ENCODE results near the gene DTX4.
A peak's percentile ranks its signal among the peaks of the same experiment; 100 is the strongest.

DTX4 gene

DNA sequence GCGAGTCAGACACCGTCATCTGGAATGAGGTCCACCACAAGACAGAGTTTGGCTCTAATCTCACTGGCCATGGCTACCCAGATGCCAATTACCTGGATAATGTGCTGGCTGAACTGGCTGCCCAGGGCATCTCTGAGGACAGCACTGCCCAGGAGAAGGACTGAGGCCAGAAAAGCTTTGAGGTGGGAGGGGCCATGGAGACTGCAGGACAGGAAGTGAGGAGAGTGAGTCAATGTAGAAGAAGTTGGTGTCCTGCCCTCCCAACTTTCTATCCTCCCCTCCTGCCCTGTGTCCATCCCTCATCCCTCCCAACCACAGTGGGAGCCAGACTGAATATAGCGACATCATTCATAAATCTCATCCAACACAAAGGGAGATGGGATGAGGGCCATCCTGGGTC is 32.8 kb downstream of the DTX4 start:
- H3K4me1 ChIP-seq (ENCODE audit: insufficient read depth, low read length), result no peaks in the 10 kb centered on the region
- ATAC-seq (ENCODE audit: insufficient read depth, low read depth) (no peak), DNase-seq (no peak)
- TF ChIP-seq, protein P1, sequence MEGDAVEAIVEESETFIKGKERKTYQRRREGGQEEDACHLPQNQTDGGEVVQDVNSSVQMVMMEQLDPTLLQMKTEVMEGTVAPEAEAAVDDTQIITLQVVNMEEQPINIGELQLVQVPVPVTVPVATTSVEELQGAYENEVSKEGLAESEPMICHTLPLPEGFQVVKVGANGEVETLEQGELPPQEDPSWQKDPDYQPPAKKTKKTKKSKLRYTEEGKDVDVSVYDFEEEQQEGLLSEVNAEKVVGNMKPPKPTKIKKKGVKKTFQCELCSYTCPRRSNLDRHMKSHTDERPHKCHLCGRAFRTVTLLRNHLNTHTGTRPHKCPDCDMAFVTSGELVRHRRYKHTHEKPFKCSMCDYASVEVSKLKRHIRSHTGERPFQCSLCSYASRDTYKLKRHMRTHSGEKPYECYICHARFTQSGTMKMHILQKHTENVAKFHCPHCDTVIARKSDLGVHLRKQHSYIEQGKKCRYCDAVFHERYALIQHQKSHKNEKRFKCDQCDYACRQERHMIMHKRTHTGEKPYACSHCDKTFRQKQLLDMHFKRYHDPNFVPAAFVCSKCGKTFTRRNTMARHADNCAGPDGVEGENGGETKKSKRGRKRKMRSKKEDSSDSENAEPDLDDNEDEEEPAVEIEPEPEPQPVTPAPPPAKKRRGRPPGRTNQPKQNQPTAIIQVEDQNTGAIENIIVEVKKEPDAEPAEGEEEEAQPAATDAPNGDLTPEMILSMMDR (IDR thresholded peaks at IDR 0.05; ENCODE audit: borderline replicate concordance, extremely low read depth, low read length, poor library complexity, severe bottlenecking), result no peak
- TF ChIP-seq EZH2 (IDR thresholded peaks at IDR 0.05; ENCODE audit: borderline replicate concordance, low read depth, low read length, severe bottlenecking), result no peak
- no peak overlapping the region for H3K4me3 ChIP-seq (ENCODE audit: low read depth in 1 of 2, low read length in 2 of 2)
- no peak overlapping the region for H3K27ac ChIP-seq (ENCODE audit: low read length)
- H3K4me2 ChIP-seq (ENCODE audit: insufficient read depth, low read length), result no peak overlapping the region
- H3K36me3 ChIP-seq (ENCODE audit: insufficient read depth, low read length), result no peaks in the 10 kb centered on the region
- H3K27me3 ChIP-seq (ENCODE audit: insufficient read depth, low read length, poor library complexity), result no peaks in the 10 kb centered on the region
- no peak overlapping the region for H2AFZ ChIP-seq (ENCODE audit: low read depth, low read length)
- H3K79me2 ChIP-seq (ENCODE audit: insufficient read depth, low read length), result no peaks in the 10 kb centered on the region
- no peaks in the 10 kb centered on the region for H4K20me1 ChIP-seq (ENCODE audit: insufficient read depth, low read length)
- H3K9ac ChIP-seq (ENCODE audit: low read depth, low read length), result no peak overlapping the region
- no peaks in the 10 kb centered on the region for H3K9me3 ChIP-seq (ENCODE audit: insufficient read depth, low read length, severe bottlenecking)

GRCh38 chr11:59205648-59206047 is 33.7 kb downstream of the DTX4 start:
- no peak overlapping the region for H3K27ac ChIP-seq (ENCODE audit: low read length)
- no peaks in the 10 kb centered on the region for H3K36me3 ChIP-seq (ENCODE audit: insufficient read depth, low read length)
- no peak for DNase-seq
- no peaks in the 10 kb centered on the region for H3K79me2 ChIP-seq (ENCODE audit: insufficient read depth, low read length)
- H3K4me1 ChIP-seq (ENCODE audit: insufficient read depth, low read length), result no peaks in the 10 kb centered on the region
- TF ChIP-seq, protein P1 (IDR thresholded peaks at IDR 0.05; ENCODE audit: borderline replicate concordance, extremely low read depth, low read length, poor library complexity, severe bottlenecking), result no peak
- TF ChIP-seq EZH2 (IDR thresholded peaks at IDR 0.05; ENCODE audit: borderline replicate concordance, low read depth, low read length, severe bottlenecking), result no peak
- H3K9me3 ChIP-seq (ENCODE audit: insufficient read depth, low read length, severe bottlenecking), result no peaks in the 10 kb centered on the region
- no peak overlapping the region for H3K4me2 ChIP-seq (ENCODE audit: insufficient read depth, low read length)
- no peak for ATAC-seq (ENCODE audit: insufficient read depth, low read depth)
- no peaks in the 10 kb centered on the region for H4K20me1 ChIP-seq (ENCODE audit: insufficient read depth, low read length)
- H3K27me3 ChIP-seq (ENCODE audit: insufficient read depth, low read length, poor library complexity), result no peaks in the 10 kb centered on the region
- no peak overlapping the region for H3K9ac ChIP-seq (ENCODE audit: low read depth, low read length)
- no peak overlapping the region for H2AFZ ChIP-seq (ENCODE audit: low read depth, low read length)
- H3K4me3 ChIP-seq (ENCODE audit: low read depth in 1 of 2, low read length in 2 of 2), result no peak overlapping the region

DNA sequence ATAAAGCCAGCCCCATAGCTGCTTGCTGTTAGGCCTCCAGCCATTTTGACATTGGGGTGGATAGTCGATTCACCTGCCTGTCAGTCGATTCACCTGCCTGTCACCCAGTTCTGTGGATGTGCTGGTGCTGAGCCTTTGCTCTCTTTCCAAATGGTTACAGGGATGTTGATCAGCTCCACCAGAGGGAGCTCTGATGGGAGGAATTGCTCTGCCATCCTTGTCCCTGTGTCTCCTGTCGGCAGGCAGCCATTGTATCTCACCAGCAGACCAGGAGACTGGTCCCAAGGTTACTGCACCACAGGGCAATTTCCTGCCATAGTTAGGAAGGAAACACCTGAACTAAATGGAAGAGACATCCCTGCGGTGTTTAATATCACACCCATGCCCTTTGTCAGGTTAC is 34.7 kb downstream of the DTX4 start:
- DNase-seq, result peak; percentile 26
- H4K20me1 ChIP-seq (ENCODE audit: insufficient read depth, low read length), result no peaks in the 10 kb centered on the region
- no peak overlapping the region for H3K4me3 ChIP-seq (ENCODE audit: low read depth in 1 of 2, low read length in 2 of 2)

More for the DNA sequence above, 34.7 kb downstream of the DTX4 start:
- no peaks in the 10 kb centered on the region for H3K27me3 ChIP-seq (ENCODE audit: insufficient read depth, low read length, poor library complexity)
- peak; percentile 61 for ATAC-seq (ENCODE audit: insufficient read depth, low read depth)
- no peak overlapping the region for H3K27ac ChIP-seq (ENCODE audit: low read length)
- no peak for TF ChIP-seq EZH2 (IDR thresholded peaks at IDR 0.05; ENCODE audit: borderline replicate concordance, low read depth, low read length, severe bottlenecking)
- TF ChIP-seq, protein P1 (IDR thresholded peaks at IDR 0.05; ENCODE audit: borderline replicate concordance, extremely low read depth, low read length, poor library complexity, severe bottlenecking), result peak; percentile 55
- no peak overlapping the region for H3K4me2 ChIP-seq (ENCODE audit: insufficient read depth, low read length)
- no peak overlapping the region for H3K9ac ChIP-seq (ENCODE audit: low read depth, low read length)
- no peaks in the 10 kb centered on the region for H3K9me3 ChIP-seq (ENCODE audit: insufficient read depth, low read length, severe bottlenecking)
- H3K4me1 ChIP-seq (ENCODE audit: insufficient read depth, low read length), result no peaks in the 10 kb centered on the region
- no peaks in the 10 kb centered on the region for H3K79me2 ChIP-seq (ENCODE audit: insufficient read depth, low read length)
- no peak overlapping the region for H2AFZ ChIP-seq (ENCODE audit: low read depth, low read length)
- H3K36me3 ChIP-seq (ENCODE audit: insufficient read depth, low read length), result no peaks in the 10 kb centered on the region
